ENCODE data around the gene SLC39A11.

SLC39A11 gene

GRCh38 chr17:72735048-72735447 lies 357.4 kb downstream of the SLC39A11 start:
- Histone ChIP-seq H3K27ac (no peak overlapping the region), H3K4me3 (no peak overlapping the region)
- TF ChIP-seq, protein P1, sequence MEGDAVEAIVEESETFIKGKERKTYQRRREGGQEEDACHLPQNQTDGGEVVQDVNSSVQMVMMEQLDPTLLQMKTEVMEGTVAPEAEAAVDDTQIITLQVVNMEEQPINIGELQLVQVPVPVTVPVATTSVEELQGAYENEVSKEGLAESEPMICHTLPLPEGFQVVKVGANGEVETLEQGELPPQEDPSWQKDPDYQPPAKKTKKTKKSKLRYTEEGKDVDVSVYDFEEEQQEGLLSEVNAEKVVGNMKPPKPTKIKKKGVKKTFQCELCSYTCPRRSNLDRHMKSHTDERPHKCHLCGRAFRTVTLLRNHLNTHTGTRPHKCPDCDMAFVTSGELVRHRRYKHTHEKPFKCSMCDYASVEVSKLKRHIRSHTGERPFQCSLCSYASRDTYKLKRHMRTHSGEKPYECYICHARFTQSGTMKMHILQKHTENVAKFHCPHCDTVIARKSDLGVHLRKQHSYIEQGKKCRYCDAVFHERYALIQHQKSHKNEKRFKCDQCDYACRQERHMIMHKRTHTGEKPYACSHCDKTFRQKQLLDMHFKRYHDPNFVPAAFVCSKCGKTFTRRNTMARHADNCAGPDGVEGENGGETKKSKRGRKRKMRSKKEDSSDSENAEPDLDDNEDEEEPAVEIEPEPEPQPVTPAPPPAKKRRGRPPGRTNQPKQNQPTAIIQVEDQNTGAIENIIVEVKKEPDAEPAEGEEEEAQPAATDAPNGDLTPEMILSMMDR (IDR thresholded peaks at IDR 0.05) = no peak
- DNase-seq (ENCODE audit: low spot score) = no peak

DNA sequence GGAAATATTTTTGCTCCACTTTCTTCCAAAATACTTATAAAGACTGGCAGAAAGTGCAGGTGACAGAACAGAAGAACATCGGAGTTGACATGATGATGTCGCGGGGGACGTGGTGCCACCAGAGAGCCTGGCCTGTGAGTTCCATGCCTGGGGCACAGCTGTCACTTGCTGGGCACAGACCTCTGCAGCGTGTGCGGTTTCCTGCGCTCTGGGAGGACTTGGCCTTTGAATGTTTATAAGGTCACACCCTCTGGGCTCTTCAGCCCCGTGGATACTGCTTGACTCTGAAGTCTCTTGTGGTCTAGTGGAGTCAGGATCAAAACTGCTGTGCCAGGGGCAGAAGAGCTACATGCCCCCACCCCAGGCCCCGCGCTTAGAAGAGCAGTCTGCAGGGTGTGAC lies 357.9 kb downstream of the SLC39A11 start:
- TF ChIP-seq, protein P1 (IDR thresholded peaks at IDR 0.05) = no peak
- Histone ChIP-seq H3K27ac (no peak overlapping the region), H3K4me3 (no peak overlapping the region)
- DNase-seq (ENCODE audit: low spot score) = no peak

DNA sequence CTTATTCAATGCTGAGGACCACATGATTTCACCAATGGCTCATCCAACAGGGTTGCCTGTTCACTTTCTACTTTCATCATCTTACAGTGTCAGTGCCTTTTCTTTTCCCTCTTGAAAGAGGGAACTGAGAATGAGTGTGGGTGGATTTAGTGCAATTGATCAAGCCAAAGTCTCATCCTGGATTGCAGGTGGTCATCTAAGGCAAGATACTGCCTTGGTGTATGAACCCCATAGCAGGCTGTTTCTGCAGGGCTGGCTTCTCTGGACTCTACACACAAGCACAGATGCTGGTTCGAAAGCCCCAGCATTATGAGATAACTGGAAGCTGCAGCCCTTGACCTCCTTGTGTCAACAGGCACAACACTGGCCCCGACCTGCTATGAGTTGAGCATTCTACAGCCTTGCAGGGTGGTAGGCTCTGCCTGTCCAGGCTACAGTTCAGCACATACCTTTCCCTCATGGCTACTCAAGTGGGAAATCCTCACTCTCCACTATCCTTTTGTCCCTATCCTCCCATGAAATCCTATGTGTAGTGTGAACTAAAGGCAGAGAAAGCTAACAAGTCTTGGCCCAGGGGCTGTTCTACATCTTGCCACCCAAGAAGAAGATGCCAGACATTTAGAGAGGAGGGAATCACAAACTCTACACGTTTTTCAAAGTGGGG lies 358.7 kb downstream of the SLC39A11 start:
- TF ChIP-seq, protein P1 (IDR thresholded peaks at IDR 0.05) = no peak
- H3K27ac ChIP-seq = no peak overlapping the region
- DNase-seq (ENCODE audit: low spot score) = no peak
- no peak overlapping the region for H3K4me3 ChIP-seq

GRCh38 chr17:72732893-72733618 lies 359.4 kb downstream of the SLC39A11 start:
- no peak for DNase-seq (ENCODE audit: low spot score)
- TF ChIP-seq, protein P1 (IDR thresholded peaks at IDR 0.05) = no peak
- no peak overlapping the region for H3K4me3 ChIP-seq
- H3K27ac ChIP-seq = no peak overlapping the region

DNA sequence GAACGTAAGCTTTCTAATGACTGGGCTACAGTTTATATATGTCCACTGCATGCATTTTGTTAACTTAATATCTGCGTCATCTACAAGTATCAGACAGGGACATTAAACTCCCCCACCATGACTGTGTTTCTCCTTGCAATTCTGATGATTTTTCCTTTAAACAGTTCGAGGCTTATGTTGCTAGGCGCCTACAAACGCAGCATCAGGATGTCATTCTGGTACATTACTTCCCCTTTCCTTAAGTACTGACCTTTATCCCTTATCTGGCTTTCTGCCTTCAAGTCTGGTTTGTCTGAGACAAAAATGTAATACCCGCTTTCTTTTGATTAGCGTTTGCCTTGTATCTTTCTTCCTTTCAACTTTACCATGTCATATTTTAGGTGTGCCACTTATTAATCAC lies 362.4 kb downstream of the SLC39A11 start:
- DNase-seq (ENCODE audit: low spot score) = no peak
- H3K4me3 ChIP-seq = no peak overlapping the region
- TF ChIP-seq, protein P1 (IDR thresholded peaks at IDR 0.05) = no peak
- no peak overlapping the region for H3K27ac ChIP-seq

DNA sequence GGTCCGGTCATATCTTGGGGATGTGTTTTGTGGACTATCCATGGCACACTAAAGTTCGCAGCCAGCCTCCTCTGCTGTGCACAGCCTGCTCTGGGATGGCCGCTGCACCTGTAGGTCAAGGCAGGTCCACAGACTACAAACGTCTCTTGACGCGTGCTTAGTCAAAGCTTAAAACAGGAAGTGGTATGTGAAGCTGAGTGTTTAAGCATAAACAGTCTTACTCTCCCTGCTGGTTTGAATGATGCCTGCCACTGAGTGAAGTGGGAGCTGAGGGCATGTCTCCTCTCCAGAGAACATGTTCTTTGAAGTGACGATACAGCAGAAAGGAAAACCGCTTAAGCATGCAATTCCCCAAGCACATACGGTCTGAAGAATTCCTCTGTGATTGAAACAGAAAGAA lies 365.6 kb downstream of the SLC39A11 start:
- TF ChIP-seq, protein P1 (IDR thresholded peaks at IDR 0.05) = no peak
- no peak overlapping the region for H3K27ac ChIP-seq
- H3K4me3 ChIP-seq = no peak overlapping the region
- DNase-seq (ENCODE audit: low spot score) = no peak

Measured in coronary artery (tissue), 2 donors.